HepG2 (cell line): Measurements from ENCODE around the gene THEM4. TPM values are rescaled to one million over a fixed set of nuclear protein-coding genes. Genes with fewer than 3 reads are reported as not detected.
A peak's percentile ranks its signal among the peaks of the same experiment; 100 is the strongest.
"Not testable (repeated sequence)": the region's sequence is repeated elsewhere in the genome, so short reads cannot be mapped to it uniquely, and the experiment has no call there.

Source experiments
- ATAC-seq: fragments of 200-7000 bp; cut with Tn5 transposase; 3 replicates; pipeline ENCODE4 v1.9.1; 2020; ENCODE audit warnings: mild to moderate bottlenecking, moderate library complexity
- BruUV-seq: library from RNA; stranded (reverse); fragments of 400-500 nt; replicated peaks from 2 replicates; lab custom pipeline; 2021; lab: Mats Ljungman, UMichigan
- CTCF ChIA-PET: fragments of 300-600 bp; formaldehyde crosslinking; extraction: SDS; loops from one replicate; lab custom pipeline; 2021; ENCODE audit warnings: low total read pairs, inconsistent platforms, low intra/inter-chr PET ratio; lab: Yijun Ruan, JAX
- POLR2A ChIA-PET: fragments of 350-600 bp; sonication (Branson Sonifier 250); formaldehyde crosslinking; loops from one replicate; lab custom pipeline; 2020; ENCODE audit warnings: antibody characterized with exemption, inconsistent platforms; lab: Yijun Ruan, JAX
- DNase-seq: peaks from one replicate; pipeline ENCODE4 v3.0.0-alpha.2; 2015; ENCODE audit warnings: low spot score
- FAIRE-seq: peaks from 3 replicates; lab custom pipeline; 2011; peaks lifted over from hg19 to GRCh38; lab: Jason Lieb, UNC
- H2AFZ ChIP-seq: one replicate; pipeline ENCODE4 v1.6.1; 2011; ENCODE audit warnings: low read length, inconsistent platforms
- H3K27ac ChIP-seq: fragments of 300-600 bp; 3 replicates; pipeline ENCODE4 v1.8.0; 2011; ENCODE audit warnings: mixed run types, mild to moderate bottlenecking, mixed read lengths, low read length, inconsistent platforms; ENCODE audit not compliant: insufficient read depth; ENCODE audit errors: extremely low read length
- H3K27me3 ChIP-seq, 2 experiments: fragments of 200-600 bp in 1 of 2; 2 replicates in 1 of 2; 3 replicates in 1 of 2; pipeline versions ENCODE4 v1.6.0 to v1.8.0; 2011; ENCODE audit warnings: low read length in 2 of 2, mild to moderate bottlenecking in 2 of 2, moderate library complexity in 2 of 2, inconsistent platforms in 1 of 2; ENCODE audit not compliant: insufficient read depth in 2 of 2, control insufficient read depth in 1 of 2
- H3K36me3 ChIP-seq, 2 experiments: fragments of 200-600 bp in 1 of 2; replicated peaks in 1 of 2; 2 replicates in 1 of 2; 3 replicates in 1 of 2; pipeline versions ENCODE4 v1.5.1 to v1.8.0; 2011; ENCODE audit warnings: low read length in 2 of 2, inconsistent platforms in 1 of 2; ENCODE audit not compliant: insufficient read depth in 2 of 2, control insufficient read depth in 1 of 2
- H3K4me1 ChIP-seq: 2 replicates; pipeline ENCODE4 v1.5.1; 2012; ENCODE audit warnings: low read length, inconsistent platforms; ENCODE audit not compliant: insufficient read depth
- H3K4me2 ChIP-seq: 2 replicates; pipeline ENCODE4 v1.6.0; 2011; ENCODE audit warnings: low read depth, low read length, inconsistent platforms
- H3K4me3 ChIP-seq, 3 experiments: fragments of 200-600 bp in 1 of 3; sonication (generic), shearing (Covaris generic) in 1 of 3; replicated peaks in 1 of 3; 2 replicates each; pipeline ENCODE4 v1.5.1; 2011 to 2016; ENCODE audit warnings: low read length in 3 of 3, inconsistent platforms in 2 of 3, low read depth in 2 of 3, mild to moderate bottlenecking in 2 of 3, control low read depth in 1 of 3, mixed read lengths in 1 of 3; ENCODE audit not compliant: insufficient read depth in 1 of 3
- H3K79me2 ChIP-seq: one replicate; pipeline ENCODE4 v1.6.1; 2011; ENCODE audit warnings: low read length, inconsistent platforms; ENCODE audit not compliant: insufficient read depth
- H3K9ac ChIP-seq: 2 replicates; pipeline ENCODE4 v1.6.0; 2011; ENCODE audit warnings: mild to moderate bottlenecking, low read depth, low read length, inconsistent platforms; ENCODE audit not compliant: insufficient read depth
- H3K9me3 ChIP-seq: 2 replicates; pipeline ENCODE4 v1.5.1; 2012; ENCODE audit warnings: mild to moderate bottlenecking, low read length
- H4K20me1 ChIP-seq: 2 replicates; pipeline ENCODE4 v1.6.0; 2011; ENCODE audit warnings: inconsistent platforms, mild to moderate bottlenecking, low read length, moderate library complexity; ENCODE audit not compliant: insufficient read depth
- CC2D1A ChIP-seq: sonication (generic); formaldehyde crosslinking; IDR thresholded peaks from 2 replicates; pipeline ENCODE4 v1.8.1; 2023; ENCODE audit warnings: mild to moderate bottlenecking, missing genetic modification reagents
- HES4 ChIP-seq: sonication (generic); formaldehyde crosslinking; IDR thresholded peaks from 2 replicates; pipeline ENCODE4 v1.9.0; 2021; ENCODE audit warnings: mild to moderate bottlenecking, missing genetic modification reagents, borderline replicate concordance
- IKZF1 ChIP-seq: fragments of 450-650 bp; IDR thresholded peaks from 2 replicates; pipeline ENCODE4 v1.7.1; 2016
- MAFF ChIP-seq: IDR thresholded peaks from 2 replicates; pipeline ENCODE4 v1.6.1; 2011; ENCODE audit warnings: low read depth, low read length, improper control_type of control experiment
- MAFK ChIP-seq, 2 experiments: IDR thresholded peaks in 1 of 2; conservative IDR thresholded peaks in 1 of 2; 2 replicates each; pipeline ENCODE4 v1.6.1; 2011; ENCODE audit warnings: improper control_type of control experiment in 2 of 2, low read length in 2 of 2
- SCMH1 ChIP-seq: sonication (generic); formaldehyde crosslinking; IDR thresholded peaks from 2 replicates; pipeline ENCODE4 v1.9.0; 2021; ENCODE audit warnings: missing genetic modification reagents, mild to moderate bottlenecking, borderline replicate concordance
- TBP ChIP-seq: sonication (generic); formaldehyde crosslinking; IDR thresholded peaks from 2 replicates; pipeline ENCODE4 v1.5.0; 2020; ENCODE audit warnings: missing genetic modification reagents
- U2AF2 ChIP-seq: fragments of 200-400 bp; formaldehyde crosslinking; IDR thresholded peaks from 2 replicates; pipeline ENCODE4 v1.6.1; 2017; ENCODE audit warnings: low read depth, mild to moderate bottlenecking, low read length
- ZNF121 ChIP-seq: sonication (generic); formaldehyde crosslinking; IDR thresholded peaks from 2 replicates; pipeline ENCODE4 v1.5.0; 2020; ENCODE audit warnings: mild to moderate bottlenecking, missing genetic modification reagents
- ZNF17 ChIP-seq: sonication (generic); formaldehyde crosslinking; IDR thresholded peaks from 2 replicates; pipeline ENCODE4 v1.5.0; 2020; ENCODE audit warnings: mild to moderate bottlenecking, missing genetic modification reagents
- ZNF414 ChIP-seq: sonication (generic); formaldehyde crosslinking; IDR thresholded peaks from 2 replicates; pipeline ENCODE4 v1.5.0; 2020; ENCODE audit warnings: missing genetic modification reagents
- ZNF550 ChIP-seq: sonication (generic); formaldehyde crosslinking; IDR thresholded peaks from 2 replicates; pipeline ENCODE4 v1.4.0; 2020; ENCODE audit warnings: mild to moderate bottlenecking, missing genetic modification reagents, borderline replicate concordance
- WGBS: methylation state at CpG from one replicate; pipeline ENCODE4 v1.1.6; 2017; ENCODE audit warnings: low lambda C conversion rate; 5-methylcytosine and 5-hydroxymethylcytosine counted together
- in situ Hi-C: cut with HindIII; loops from 2 replicates; pipeline ENCODE4 v1.10.0; 2017; ENCODE audit warnings: low pct_unique_long_range_greater_than_20kb; ENCODE audit not compliant: extremely low pct_ligation_motif_present
- intact Hi-C: fragments of 100-400 bp; cut with micrococcal nuclease; formaldehyde crosslinking; loops from one replicate; pipeline ENCODE4 v1.10.0; 2022; ENCODE audit not compliant: unreplicated experiment
- polyA plus RNA-seq, 8 experiments: library from polyadenylated mRNA; depleted of rRNA in 3 of 8; stranded (reverse) in 7 of 8; unstranded in 1 of 8; fragments of >200 nt; fragmentation: Illumina TruSeq in 4 of 8; extraction: Trizol in 4 of 8; gene quantifications; 2 replicates each; pipeline versions ENCODE4 v1.2.1 to v1.2.3, GENCODE V29; 2011 to 2016; ENCODE audit warnings: low read depth in 4 of 8, missing spikeins in 1 of 8, mixed read lengths in 1 of 8; ENCODE audit not compliant: insufficient read depth in 1 of 8
- total RNA-seq, 5 experiments: library from RNA; depleted of rRNA; stranded (reverse); fragments of >200 nt; fragmentation: Illumina TruSeq; extraction: Trizol; gene quantifications; 2 replicates each; pipeline ENCODE4 v1.2.3, GENCODE V29; 2016; ENCODE audit warnings: low read depth in 1 of 5

THEM4 gene
- total and polyA plus RNA-seq, 2 of the 13 experiments (the other 11 are each of a cell fraction or from before 2014, with no cell fraction given): 10.9 to 13.9 TPM

- H3K4me2 ChIP-seq: no peak overlapping the region
Observed at GRCh38 chr1:151858030-151858746, 51.1 kb downstream of the THEM4 start.

GRCh38 chr1:151855933-151856332 is 53.4 kb downstream of the THEM4 start:
- Histone ChIP-seq H3K36me3 (no peaks in the 10 kb centered on the region), H3K4me3 (no peak overlapping the region), H2AFZ (no peak overlapping the region), H4K20me1 (no peaks in the 10 kb centered on the region), H3K27ac (no peak overlapping the region), H3K4me1 (no peaks in the 10 kb centered on the region), H3K9me3 (no peaks in the 10 kb centered on the region), H3K4me2 (no peak overlapping the region), H3K9ac (no peak overlapping the region)
- WGBS: 29% methylated on average over 4 of the region's 4 CpGs
- in situ Hi-C loops: no loop called here
- FAIRE-seq (no peak), ATAC-seq (no peak), DNase-seq (no peak)
- POLR2A ChIA-PET: no interaction called here
- TF ChIP-seq U2AF2 (no peak), MAFK (conservative IDR thresholded peaks at IDR 0.05 in 1 of 2, IDR thresholded peaks at IDR 0.05 in 1 of 2; ENCODE audit: low read length in 2 of 2) (peak; percentile 70 to 80; a peak in 3 of 4 replicates), MAFF (peak; percentile 79)
- TF ChIP-seq, all 625 proteins: peak for 2
- H3K79me2 ChIP-seq: no peaks in the 10 kb centered on the region
- no TSS peak for BruUV-seq
- H3K27me3 ChIP-seq: peaks cover 7 to 23% of the 10 kb centered on the region in 2 experiments; a peak in 3 of 5 replicates
- CTCF ChIA-PET: no interaction called here
- intact Hi-C loops: no loop called here

More at GRCh38 chr1:151858030-151858746, 51.1 kb downstream of the THEM4 start:
- H2AFZ ChIP-seq: no peak overlapping the region
- ChIA-PET CTCF (no interaction called here), POLR2A (interaction anchor here (1.3 kb wide), 1 partner anchor 26 kb away, joined by 3 read pairs; no protein-coding TSS in a partner anchor)
- H3K27ac ChIP-seq: no peak overlapping the region
- no peak overlapping the region for H3K9ac ChIP-seq
- peaks cover 5% of the 10 kb centered on the region in 2 experiments; a peak in 3 of 5 replicates for H3K27me3 ChIP-seq
- no peak overlapping the region for H3K4me3 ChIP-seq
- ATAC-seq: peak; percentile 42; the same call in 1 of the 3 replicates
- no peak for TF ChIP-seq HES4
- TF ChIP-seq MAFK (conservative IDR thresholded peaks at IDR 0.05 in 1 of 2, IDR thresholded peaks at IDR 0.05 in 1 of 2; ENCODE audit: low read length in 2 of 2): no peak
- TF ChIP-seq ZNF414: no peak
- no peak for TF ChIP-seq TBP
- TF ChIP-seq ZNF550 (CRISPR knock-in tag): no peak
- no peak for TF ChIP-seq ZNF121 (CRISPR knock-in tag)
- TF ChIP-seq CC2D1A (CRISPR knock-in tag): no peak
- no peak for TF ChIP-seq SCMH1 (CRISPR knock-in tag)
- TF ChIP-seq ZNF17: no peak
- TF ChIP-seq IKZF1: no peak
- TF ChIP-seq, all 625 proteins: peak for 0
- Histone ChIP-seq H3K79me2 (no peaks in the 10 kb centered on the region), H3K9me3 (no peaks in the 10 kb centered on the region), H3K36me3 (no peaks in the 10 kb centered on the region), H4K20me1 (no peaks in the 10 kb centered on the region), H3K4me1 (no peaks in the 10 kb centered on the region)
- intact Hi-C loops (no loop called here), in situ Hi-C loops (no loop called here)
- DNase-seq (no peak), FAIRE-seq (no peak)
- BruUV-seq: no TSS peak
- 20% methylated on average over 2 of the region's 3 CpGs for WGBS

- 39% methylated on average over 8 of the region's 8 CpGs for WGBS
- CTCF ChIA-PET, H3K4me1 ChIP-seq, POLR2A ChIA-PET, H3K79me2 ChIP-seq, H3K9me3 ChIP-seq, H3K4me2 ChIP-seq, H4K20me1 ChIP-seq, ATAC-seq, H3K4me3 ChIP-seq, DNase-seq, in situ Hi-C loops, H3K27ac ChIP-seq, FAIRE-seq, H3K9ac ChIP-seq, BruUV-seq, intact Hi-C loops, H2AFZ ChIP-seq, H3K36me3 ChIP-seq: not testable (repeated sequence)
- H3K27me3 ChIP-seq: peaks cover 7 to 27% of the 10 kb centered on the region in 2 experiments; a peak in 3 of 5 replicates
Observed at GRCh38 chr1:151855516-151855915, 53.8 kb downstream of the THEM4 start.
